GM13976 (cell line): ENCODE results near the gene AQP3.
"Not testable (repeated sequence)": the region's sequence is repeated elsewhere in the genome, so short reads cannot be mapped to it uniquely, and the experiment has no call there.

Source experiments
- DNase-seq: peaks from one replicate; pipeline ENCODE4 v3.0.0; 2012; ENCODE audit warnings: low spot score
- in situ Hi-C: fragments of 300-500 bp; cut with MboI; formaldehyde crosslinking; loops from one replicate; pipeline ENCODE4 v1.12.0; 2022; ENCODE audit warnings: low sequenced_read_pairs, mixed read lengths, inconsistent platforms; ENCODE audit not compliant: unreplicated experiment
- TF ChIP-seq, protein P1 (sequence below): IDR thresholded peaks from 2 replicates; pipeline ENCODE4 v1.5.1; 2012; ENCODE audit warnings: borderline replicate concordance, mild to moderate bottlenecking; ENCODE audit not compliant: insufficient read depth; ENCODE audit errors: extremely low read depth, missing control alignments, control extremely low read depth

The AQP3 gene

DNA sequence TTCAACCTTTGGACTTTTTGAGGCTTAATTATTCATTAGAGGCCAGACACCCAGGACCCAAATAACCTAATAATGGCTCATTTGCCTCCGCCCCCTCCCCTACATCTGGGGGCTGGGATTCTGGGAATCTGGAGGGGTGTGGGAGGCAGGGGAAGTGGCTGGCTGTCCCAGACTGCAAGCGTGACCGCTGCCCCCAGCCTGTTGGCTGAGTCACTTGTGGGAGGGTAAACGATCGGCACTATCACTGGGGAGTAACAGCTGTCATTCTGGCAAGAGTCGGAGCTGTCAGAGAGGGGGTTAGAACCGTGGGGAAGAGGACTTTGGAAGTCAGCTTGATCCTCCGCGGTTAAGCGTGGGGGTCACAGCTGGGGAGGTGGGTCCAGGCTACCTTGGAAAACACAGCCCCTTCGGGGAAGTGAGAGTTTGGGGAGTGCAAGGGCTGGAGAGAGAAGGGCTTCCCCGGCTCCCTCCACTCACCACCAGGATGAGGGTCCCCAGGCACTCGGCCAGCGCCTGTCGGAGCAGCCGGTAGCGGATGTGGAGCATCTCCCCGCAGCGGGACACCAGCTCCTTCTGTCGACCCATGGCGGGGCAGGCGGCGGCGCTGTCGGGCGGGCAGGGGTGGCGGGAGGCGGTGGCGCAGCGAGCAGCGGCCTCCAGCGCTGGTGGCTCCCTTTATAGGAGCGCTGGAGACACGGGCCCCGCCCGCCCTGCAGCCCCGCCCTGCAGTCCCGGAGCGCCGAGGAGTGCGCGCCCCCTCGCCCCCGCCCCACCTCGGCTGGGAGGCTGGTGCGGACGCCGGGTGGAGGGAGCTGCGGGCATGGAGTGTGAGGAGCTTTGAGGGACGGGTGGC, at the start of gene AQP3:
TSS of gene AQP3 (minus strand) at position 648 of the 853 bp plus-strand sequence. CDS start at position 585, 63 bp downstream.
- TF ChIP-seq, protein P1, sequence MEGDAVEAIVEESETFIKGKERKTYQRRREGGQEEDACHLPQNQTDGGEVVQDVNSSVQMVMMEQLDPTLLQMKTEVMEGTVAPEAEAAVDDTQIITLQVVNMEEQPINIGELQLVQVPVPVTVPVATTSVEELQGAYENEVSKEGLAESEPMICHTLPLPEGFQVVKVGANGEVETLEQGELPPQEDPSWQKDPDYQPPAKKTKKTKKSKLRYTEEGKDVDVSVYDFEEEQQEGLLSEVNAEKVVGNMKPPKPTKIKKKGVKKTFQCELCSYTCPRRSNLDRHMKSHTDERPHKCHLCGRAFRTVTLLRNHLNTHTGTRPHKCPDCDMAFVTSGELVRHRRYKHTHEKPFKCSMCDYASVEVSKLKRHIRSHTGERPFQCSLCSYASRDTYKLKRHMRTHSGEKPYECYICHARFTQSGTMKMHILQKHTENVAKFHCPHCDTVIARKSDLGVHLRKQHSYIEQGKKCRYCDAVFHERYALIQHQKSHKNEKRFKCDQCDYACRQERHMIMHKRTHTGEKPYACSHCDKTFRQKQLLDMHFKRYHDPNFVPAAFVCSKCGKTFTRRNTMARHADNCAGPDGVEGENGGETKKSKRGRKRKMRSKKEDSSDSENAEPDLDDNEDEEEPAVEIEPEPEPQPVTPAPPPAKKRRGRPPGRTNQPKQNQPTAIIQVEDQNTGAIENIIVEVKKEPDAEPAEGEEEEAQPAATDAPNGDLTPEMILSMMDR: peak; percentile 37
- peak; percentile 81 for DNase-seq
- in situ Hi-C loops: no loop called here

DNA sequence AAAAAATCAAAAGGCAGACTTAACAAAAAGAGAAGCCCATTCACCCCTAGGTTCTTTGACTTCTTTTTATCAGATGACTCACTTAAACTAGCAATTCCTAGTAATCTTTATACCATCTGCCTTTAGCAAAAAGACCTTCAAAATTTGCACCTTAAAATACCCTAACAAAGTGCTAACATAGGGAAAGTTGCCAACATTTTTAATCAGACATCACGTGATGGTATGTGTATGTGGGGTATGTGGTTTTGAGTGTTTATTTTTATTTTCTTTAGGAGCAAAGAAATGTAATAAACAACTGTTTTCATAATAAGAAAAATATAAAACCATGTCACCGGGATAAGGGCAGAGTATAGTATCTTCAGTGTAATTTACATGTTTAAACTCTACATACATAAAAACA, 46.4 kb upstream of the AQP3 start:
- in situ Hi-C loops, DNase-seq: not testable (repeated sequence)

DNA sequence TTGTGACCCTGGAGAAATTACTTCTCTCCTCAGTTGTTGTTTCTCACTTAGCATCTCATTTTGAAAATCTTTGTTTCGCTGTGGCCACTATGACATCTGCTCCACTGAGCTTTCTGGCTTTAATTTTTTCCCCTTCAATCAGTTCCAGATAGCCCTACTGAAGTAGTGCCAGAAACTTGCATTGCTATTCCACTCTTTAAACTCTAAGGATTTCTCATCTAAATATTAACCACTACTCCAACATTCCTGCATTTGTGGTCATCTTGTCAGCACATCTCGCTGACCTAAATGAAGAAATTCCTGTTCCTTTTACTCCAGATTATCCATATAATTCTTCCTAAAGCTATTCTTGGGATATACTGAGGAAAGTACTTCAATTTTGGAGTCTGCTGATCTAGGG, 41.7 kb upstream of the AQP3 start:
- DNase-seq: no peak
- in situ Hi-C loops: no loop called here
- TF ChIP-seq, protein P1: no peak

DNA sequence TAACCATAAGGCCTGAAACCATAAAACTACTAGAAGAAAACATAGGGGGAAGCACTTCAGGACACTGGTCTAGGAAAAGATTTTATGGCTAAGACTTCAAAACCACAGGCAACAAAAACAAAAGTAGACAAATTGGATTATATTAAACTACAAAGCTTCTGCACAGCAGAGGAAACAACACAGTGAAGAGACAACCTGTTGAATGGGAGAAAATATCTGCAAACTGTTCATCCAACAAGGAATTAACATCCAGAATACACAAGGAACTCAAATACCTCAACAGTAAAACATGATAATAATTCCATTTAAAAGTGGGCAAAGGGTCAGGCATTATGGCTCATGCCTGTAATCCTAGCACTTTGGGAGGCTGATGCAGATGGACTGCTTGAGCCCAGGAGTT, 37.9 kb upstream of the AQP3 start:
- DNase-seq, in situ Hi-C loops: not testable (repeated sequence)

DNA sequence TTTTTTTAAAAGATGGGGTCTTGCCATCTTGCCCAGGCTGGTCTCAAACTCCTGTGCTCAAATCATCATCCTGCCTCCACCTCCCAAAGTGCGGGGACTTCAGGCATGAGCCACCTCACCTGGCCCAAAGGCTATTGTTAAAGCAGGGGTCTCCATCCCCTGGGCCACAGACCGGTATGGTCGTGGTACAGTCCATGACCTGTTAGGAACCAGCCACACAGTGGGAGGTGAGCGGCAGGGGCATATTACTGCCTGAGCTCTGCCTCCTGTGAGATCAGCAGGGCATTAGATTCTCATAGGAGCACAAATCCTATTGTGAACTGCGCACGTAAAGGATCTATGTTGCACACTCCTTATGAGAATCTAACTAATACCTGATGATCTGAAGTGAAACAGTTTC, 33.6 kb upstream of the AQP3 start:
- no peak for DNase-seq
- in situ Hi-C loops: no loop called here
- TF ChIP-seq, protein P1: no peak

DNA sequence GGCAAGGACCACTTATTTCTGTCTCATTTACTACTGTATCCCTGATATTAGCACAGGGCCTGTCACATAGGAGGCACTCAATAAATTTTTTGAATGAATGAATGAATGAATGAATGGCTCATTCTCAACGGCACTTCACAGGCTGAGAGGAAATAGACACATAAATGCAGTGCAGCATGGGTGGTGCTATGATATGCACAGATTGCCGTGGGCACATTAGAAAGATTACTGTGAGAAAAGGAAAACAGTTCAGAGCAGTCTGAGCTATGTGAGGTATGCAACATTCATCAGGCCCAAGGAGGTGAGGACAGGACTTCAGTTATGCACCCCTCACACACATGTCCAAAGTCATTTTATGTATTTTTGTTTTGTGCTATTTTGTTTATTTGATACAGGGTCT, 32.7 kb upstream of the AQP3 start:
- in situ Hi-C loops: no loop called here
- no peak for DNase-seq
- TF ChIP-seq, protein P1: no peak

DNA sequence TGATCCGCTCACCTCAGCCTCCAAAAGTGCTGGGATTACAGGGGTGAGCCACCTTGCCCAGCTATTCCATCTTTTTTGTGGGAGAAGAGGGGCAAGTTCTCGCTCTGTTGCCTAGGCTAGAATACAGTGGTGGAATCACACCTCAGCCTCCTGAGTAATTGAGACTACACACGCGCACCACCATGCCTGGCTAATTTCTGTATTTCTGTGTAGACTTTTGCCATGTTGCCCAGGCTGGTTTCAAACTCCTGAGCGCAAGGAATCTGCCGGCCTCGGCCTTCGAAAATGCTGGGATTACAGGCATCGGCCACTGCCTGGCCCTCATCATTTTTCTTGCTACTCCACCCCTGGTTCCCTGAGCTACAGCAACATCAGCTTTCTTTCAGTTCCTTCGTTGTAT, 29.1 kb upstream of the AQP3 start:
- no peak for DNase-seq
- in situ Hi-C loops: no loop called here
- TF ChIP-seq, protein P1: no peak
